Heart right ventricle (tissue), 16 donors: Measurements from ENCODE around the gene TAGLN2. TPM values are rescaled to one million over a fixed set of nuclear protein-coding genes. Genes with fewer than 3 reads are reported as not detected.

Source experiments
- ATAC-seq, 8 donors: fragments of 200-7000 bp; cut with Tn5 transposase; one replicate each; pipeline ENCODE4 v1.9.1; 2020; ENCODE audit warnings: mild to moderate bottlenecking in 8 of 8, moderate library complexity in 8 of 8, moderate number of reproducible peaks in 1 of 8
- DNase-seq, 2 donors: peaks; one replicate each; pipeline ENCODE4 v3.0.0-alpha.2; 2020
- H3K27ac ChIP-seq, 10 donors: fragments of 200-600 bp; sonication (generic) in 2 of 10; one replicate each; pipeline versions ENCODE4 v1.5.0 to v1.8.0; 2020 to 2022; ENCODE audit warnings: mild to moderate bottlenecking in 3 of 10
- H3K27me3 ChIP-seq, 7 donors: fragments of 200-600 bp; one replicate each; pipeline ENCODE4 v1.8.0; 2021 to 2022; ENCODE audit warnings: mild to moderate bottlenecking in 2 of 7
- H3K36me3 ChIP-seq, 9 donors: fragments of 200-600 bp; sonication (generic) in 1 of 9; one replicate each; pipeline versions ENCODE4 v1.5.0 to v1.8.0; 2020 to 2022; ENCODE audit warnings: mild to moderate bottlenecking in 2 of 9
- H3K4me1 ChIP-seq, 9 donors: fragments of 200-600 bp; sonication (generic) in 1 of 9; one replicate each; pipeline versions ENCODE4 v1.5.0 to v1.8.0; 2020 to 2022; ENCODE audit warnings: mild to moderate bottlenecking in 4 of 9
- H3K4me3 ChIP-seq, 10 donors: fragments of 200-600 bp; sonication (generic) in 2 of 10; one replicate each; pipeline versions ENCODE4 v1.5.0 to v1.8.0; 2020 to 2022; ENCODE audit warnings: mild to moderate bottlenecking in 7 of 10, moderate library complexity in 2 of 10
- H3K9me3 ChIP-seq, 11 donors: fragments of 200-600 bp in 10 of 11; sonication (generic) in 2 of 11; one replicate each; pipeline versions ENCODE4 v1.5.0 to v1.8.0; 2013 to 2022; ENCODE audit warnings: mild to moderate bottlenecking in 2 of 11, control low read depth in 1 of 11, moderate library complexity in 1 of 11
- CTCF ChIP-seq, 9 donors: fragments of 200-600 bp; sonication (generic) in 2 of 9; IDR thresholded peaks; one replicate each; pipeline versions ENCODE4 v1.5.0 to v1.8.0; 2021 to 2022; ENCODE audit warnings: antibody characterized with exemption in 9 of 9, mild to moderate bottlenecking in 5 of 9, moderate library complexity in 1 of 9
- WGBS, 2 donors: extraction: QIAGEN DNeasy Blood & Tissue Kit; methylation state at CpG; one replicate each; pipeline ENCODE4 v1.1.7; 2013; ENCODE audit warnings: inconsistent platforms in 1 of 2; 5-methylcytosine and 5-hydroxymethylcytosine counted together
- intact Hi-C, 10 donors: fragments of 100-400 bp; cut with DNase I; formaldehyde crosslinking; loops; one replicate each; pipeline versions ENCODE4 v1.11.1 to v1.14.2; 2022
- polyA plus RNA-seq, 2 donors: library from polyadenylated mRNA; stranded (reverse); fragments of 200-250 nt; gene quantifications; one replicate each; pipeline ENCODE4 v1.2.3, GENCODE V29; 2013
- total RNA-seq, 10 donors: library from RNA; stranded (reverse); fragmentation: NEBNext Ultra II Directional in 3 of 10; extraction: Animal tissue kit (Norgen Biotek cat#: 25700) in 3 of 10; gene quantifications; one replicate each; pipeline versions ENCODE4 v1.2.1 to v1.2.4, GENCODE V29; 2021 to 2023
- donor health status: Arrhythmogenic right ventricular cardiomyopathy.
- donor health status: ischemic (EF 13 %, LVEDD 7.1; RV severe dilation, severe dysfunction).
- donor health status: healthy with polysubstance abuse.
- donor health status: DM: no; HTN: yes; CAD: no.
- donor health status: DM: no; HTN: no; CAD: no.
- donor health status: ischemic (EF 25% LVEDD 6.9; RV normal size, moderate dysfunction).
- donor health status: ischemic (EF 25% LVEDD 5.7; RV mildly dilated, moderate dysfunction).
- donor health status: healthy.
- donor health status: DM: yes; HTN: yes; CAD: no.
- donor health status: Ischemic cardiomyopathy.
- donor health status: ischemic (EF 35%, LVEDD 5.7; RV mildly dilated, moderate dysfunction).
- donor health status: nonischemic (EF 11% LVEDD 7.7; RV severe dilation, severe dysfunction).
- donor health status: DM: yes; HTN: yes; CAD: no.
- donor health status: PGD.
- donor health status: ischemic (EF 29% LVEDD 5.4; RV normal size, mild dysfunction).
- donor health status: nonischemic (EF 23%, LVEDD 6.1; RV moderate dilation, normal function).

Gene TAGLN2
- total and polyA plus RNA-seq, 12 donors: 65.9 to 283 (median 103) TPM

- Histone ChIP-seq H3K9me3 (no peaks in the 10 kb centered on the region), H3K27ac (no peak overlapping the region), H3K36me3 (no peaks in the 10 kb centered on the region), H3K27me3 (no peaks in the 10 kb centered on the region), H3K4me3 (no peak overlapping the region), H3K4me1 (peaks cover 0 to 17% (median 14%) of the 10 kb centered on the region in 9 donors)
- no peak for ATAC-seq
- intact Hi-C loops: loop anchor here in 1 of 10 donors (10.0 kb wide), 1 partner anchor 441 kb away; no protein-coding TSS in a partner anchor
- no peak for TF ChIP-seq CTCF (IDR thresholded peaks at IDR 0.05)
- 80 to 83% methylated on average over 4 of the region's 4 CpGs for WGBS, 2 donors
- no peak for DNase-seq
Measured at GRCh38 chr1:159933347-159933746, 8.0 kb upstream of the TAGLN2 start.

- WGBS, 2 donors: 82 to 87% methylated on average over 16 of the region's 16 CpGs
- intact Hi-C loops: loop anchor here in 1 of 10 donors (10.0 kb wide), 1 partner anchor 442 kb away; no protein-coding TSS in a partner anchor
- ATAC-seq: no peak
Measured at GRCh38 chr1:159932296-159933285, 7.3 kb upstream of the TAGLN2 start.

GRCh38 chr1:159931795-159932173 is 6.5 kb upstream of the TAGLN2 start:
- ATAC-seq: no peak
- intact Hi-C loops: loop anchor here in 1 of 10 donors (10.0 kb wide), 1 partner anchor 443 kb away; no protein-coding TSS in a partner anchor
- WGBS, 2 donors: 94 to 96% methylated on average over 3 of the region's 3 CpGs

More at GRCh38 chr1:159932296-159933285, 7.3 kb upstream of the TAGLN2 start:
- H3K9me3 ChIP-seq: no peaks in the 10 kb centered on the region
- H3K27me3 ChIP-seq: no peaks in the 10 kb centered on the region
- TF ChIP-seq CTCF (IDR thresholded peaks at IDR 0.05): no peak
- H3K36me3 ChIP-seq: no peaks in the 10 kb centered on the region
- H3K4me1 ChIP-seq: peaks cover 0 to 17% (median 14%) of the 10 kb centered on the region in 9 donors
- no peak overlapping the region for H3K4me3 ChIP-seq
- no peak for DNase-seq
- H3K27ac ChIP-seq: no peak overlapping the region

More at GRCh38 chr1:159931795-159932173, 6.5 kb upstream of the TAGLN2 start:
- Histone ChIP-seq H3K9me3 (no peaks in the 10 kb centered on the region), H3K27me3 (no peaks in the 10 kb centered on the region), H3K27ac (no peak overlapping the region), H3K4me1 (peaks cover 0 to 13% (median 10%) of the 10 kb centered on the region in 9 donors), H3K4me3 (no peak overlapping the region), H3K36me3 (no peaks in the 10 kb centered on the region)
- DNase-seq: no peak
- TF ChIP-seq CTCF (IDR thresholded peaks at IDR 0.05): no peak
